Type B pancreatic cell (in vitro differentiated cells): ENCODE data around the gene BUB1B. TPM values are rescaled to one million over a fixed set of nuclear protein-coding genes. Genes with fewer than 3 reads are reported as not detected.

ENCODE experiments used
- DNase-seq: peaks from one replicate; pipeline ENCODE4 v3.0.0; 2021; ENCODE audit warnings: mixed read lengths; ENCODE audit not compliant: unreplicated experiment; ENCODE audit errors: extremely low spot score
- H3K27ac Mint-ChIP-seq: 2 replicates; pipeline ENCODE4 v1.8.0; 2021; ENCODE audit warnings: mild to moderate bottlenecking, mixed read lengths
- H3K27me3 Mint-ChIP-seq: 2 replicates; pipeline ENCODE4 v1.8.0; 2021; ENCODE audit warnings: mixed read lengths
- H3K36me3 Mint-ChIP-seq: 2 replicates; pipeline ENCODE4 v1.8.0; 2021; ENCODE audit warnings: mixed read lengths
- H3K4me1 Mint-ChIP-seq: one replicate; pipeline ENCODE4 v1.8.0; 2021; ENCODE audit warnings: mixed read lengths; ENCODE audit not compliant: unreplicated experiment
- H3K4me3 Mint-ChIP-seq: 2 replicates; pipeline ENCODE4 v1.8.0; 2021; ENCODE audit warnings: mild to moderate bottlenecking, mixed read lengths
- H3K9me3 Mint-ChIP-seq: 2 replicates; pipeline ENCODE4 v1.8.0; 2021; ENCODE audit warnings: mixed read lengths
- total RNA-seq: library from RNA; stranded (reverse); gene quantifications from 2 replicates; pipeline ENCODE4 v1.2.1, GENCODE V29; 2021; ENCODE audit warnings: low replicate concordance
- TF ChIP-seq, protein P1 (sequence below): fragments of 200-600 bp; sonication (generic); conservative IDR thresholded peaks from 2 replicates; pipeline ENCODE4 v1.5.0; 2021; ENCODE audit warnings: antibody characterized with exemption, mild to moderate bottlenecking

The BUB1B gene
- total RNA-seq, 1 donor from 2014 or later, result 69.5 TPM

DNA sequence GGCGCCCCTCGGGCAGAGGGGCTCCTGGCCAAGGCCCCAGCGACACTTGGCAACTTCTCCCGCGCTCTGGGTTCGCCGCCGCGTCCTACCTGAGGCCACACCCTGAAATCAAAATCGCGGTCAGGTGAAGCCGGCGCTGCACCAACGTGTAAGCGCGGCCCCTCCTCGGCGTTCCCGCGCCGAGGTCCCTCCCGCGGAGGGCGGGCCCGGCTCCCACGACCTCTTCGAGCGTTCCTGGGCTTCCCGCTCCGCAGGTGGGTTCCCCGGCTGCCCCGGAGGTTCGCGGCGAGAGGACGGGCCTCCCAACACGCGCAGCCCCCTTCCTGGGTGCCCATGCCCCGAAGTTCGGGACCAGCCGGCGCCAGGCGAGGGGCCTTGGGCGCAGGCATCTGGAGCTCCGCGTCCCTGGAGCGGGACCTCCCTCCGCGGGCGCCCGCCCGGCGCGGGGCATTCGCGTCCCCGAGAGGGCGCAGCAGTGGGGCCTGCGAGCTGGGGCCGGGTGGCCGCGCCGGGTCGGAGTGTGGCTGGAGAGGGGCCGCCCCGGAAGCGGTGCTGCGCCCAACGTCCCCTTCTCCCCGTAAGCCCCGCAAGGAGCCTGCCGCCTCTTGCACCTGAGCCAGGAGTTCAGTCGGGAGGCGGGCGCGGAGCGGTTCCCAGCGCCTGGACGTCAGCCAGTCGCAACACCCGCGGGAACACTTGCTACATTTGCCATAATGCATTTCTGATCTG is 91.7 kb downstream of the BUB1B start:
- Mint-ChIP-seq H3K4me1 (peaks cover 14% of the 10 kb centered on the region), H3K27me3 (peaks cover 48% of the 10 kb centered on the region), H3K36me3 (no peaks in the 10 kb centered on the region), H3K9me3 (no peaks in the 10 kb centered on the region), H3K4me3 (peak overlapping the region; percentile 92), H3K27ac (peak overlapping the region; percentile 82)
- TF ChIP-seq, protein P1, sequence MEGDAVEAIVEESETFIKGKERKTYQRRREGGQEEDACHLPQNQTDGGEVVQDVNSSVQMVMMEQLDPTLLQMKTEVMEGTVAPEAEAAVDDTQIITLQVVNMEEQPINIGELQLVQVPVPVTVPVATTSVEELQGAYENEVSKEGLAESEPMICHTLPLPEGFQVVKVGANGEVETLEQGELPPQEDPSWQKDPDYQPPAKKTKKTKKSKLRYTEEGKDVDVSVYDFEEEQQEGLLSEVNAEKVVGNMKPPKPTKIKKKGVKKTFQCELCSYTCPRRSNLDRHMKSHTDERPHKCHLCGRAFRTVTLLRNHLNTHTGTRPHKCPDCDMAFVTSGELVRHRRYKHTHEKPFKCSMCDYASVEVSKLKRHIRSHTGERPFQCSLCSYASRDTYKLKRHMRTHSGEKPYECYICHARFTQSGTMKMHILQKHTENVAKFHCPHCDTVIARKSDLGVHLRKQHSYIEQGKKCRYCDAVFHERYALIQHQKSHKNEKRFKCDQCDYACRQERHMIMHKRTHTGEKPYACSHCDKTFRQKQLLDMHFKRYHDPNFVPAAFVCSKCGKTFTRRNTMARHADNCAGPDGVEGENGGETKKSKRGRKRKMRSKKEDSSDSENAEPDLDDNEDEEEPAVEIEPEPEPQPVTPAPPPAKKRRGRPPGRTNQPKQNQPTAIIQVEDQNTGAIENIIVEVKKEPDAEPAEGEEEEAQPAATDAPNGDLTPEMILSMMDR, result no peak
- no peak for DNase-seq

DNA sequence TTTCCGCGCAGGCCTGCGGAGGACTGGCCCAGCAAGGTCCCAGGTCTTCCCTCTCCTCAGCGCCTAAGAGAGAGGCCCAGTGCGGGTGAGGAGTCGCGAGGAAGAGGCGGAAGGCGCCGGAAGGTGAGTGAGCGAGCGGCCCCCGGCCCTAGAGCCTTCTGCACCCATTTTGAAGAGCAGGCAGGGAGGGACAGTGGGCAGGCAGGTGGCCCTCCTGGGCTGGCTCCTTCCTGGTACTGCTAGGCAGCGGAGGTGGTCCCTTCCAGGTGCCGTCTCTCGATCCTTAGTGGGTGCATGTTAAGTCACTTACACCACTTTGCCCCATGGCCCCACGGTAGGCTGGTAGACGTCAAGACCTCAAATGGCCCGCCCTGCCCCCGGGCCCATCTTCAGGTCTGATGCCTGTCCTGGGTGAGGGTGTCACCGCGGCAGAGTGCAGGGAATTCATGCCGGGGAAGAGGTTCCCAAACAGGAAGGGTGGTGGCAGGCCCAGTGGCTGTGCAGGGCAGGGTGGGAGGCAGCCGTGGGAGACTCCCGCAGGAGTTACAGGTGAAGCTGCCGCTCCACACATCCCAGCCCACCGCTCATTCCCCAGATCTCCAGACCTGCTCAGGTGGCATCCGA is 92.4 kb downstream of the BUB1B start:
- DNase-seq, result no peak
- Mint-ChIP-seq H3K36me3 (no peaks in the 10 kb centered on the region), H3K4me3 (peak overlapping the region; percentile 92), H3K9me3 (no peaks in the 10 kb centered on the region), H3K27me3 (peaks cover 48% of the 10 kb centered on the region), H3K27ac (peak overlapping the region; percentile 82), H3K4me1 (peaks cover 14% of the 10 kb centered on the region)
- TF ChIP-seq, protein P1, result no peak

DNA sequence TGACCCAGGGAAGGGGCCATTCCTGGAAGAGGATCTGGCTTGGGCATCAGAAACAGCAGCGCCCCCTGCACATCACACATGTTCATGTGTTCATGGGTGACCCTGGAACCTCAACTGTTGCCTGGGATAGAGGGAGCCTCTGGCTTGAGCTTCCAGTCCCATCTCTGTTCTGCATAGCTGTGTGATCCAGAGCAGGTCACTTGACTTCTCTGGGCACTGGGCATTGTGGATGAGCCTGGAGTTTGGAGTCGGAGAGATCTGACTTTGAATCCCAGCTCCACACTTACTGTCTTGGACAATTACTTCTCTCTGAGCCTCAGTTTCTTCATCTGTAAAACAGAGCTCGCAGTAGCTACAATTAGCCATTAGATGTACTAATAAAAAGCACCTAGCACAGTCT is 93.6 kb downstream of the BUB1B start:
- H3K4me1 Mint-ChIP-seq, result peaks cover 21% of the 10 kb centered on the region
- no peak overlapping the region for H3K27ac Mint-ChIP-seq
- H3K36me3 Mint-ChIP-seq, result no peaks in the 10 kb centered on the region
- peak overlapping the region; percentile 78 for H3K4me3 Mint-ChIP-seq
- H3K9me3 Mint-ChIP-seq, result no peaks in the 10 kb centered on the region
- TF ChIP-seq, protein P1, result no peak
- DNase-seq, result no peak
- H3K27me3 Mint-ChIP-seq, result peaks cover 45% of the 10 kb centered on the region

DNA sequence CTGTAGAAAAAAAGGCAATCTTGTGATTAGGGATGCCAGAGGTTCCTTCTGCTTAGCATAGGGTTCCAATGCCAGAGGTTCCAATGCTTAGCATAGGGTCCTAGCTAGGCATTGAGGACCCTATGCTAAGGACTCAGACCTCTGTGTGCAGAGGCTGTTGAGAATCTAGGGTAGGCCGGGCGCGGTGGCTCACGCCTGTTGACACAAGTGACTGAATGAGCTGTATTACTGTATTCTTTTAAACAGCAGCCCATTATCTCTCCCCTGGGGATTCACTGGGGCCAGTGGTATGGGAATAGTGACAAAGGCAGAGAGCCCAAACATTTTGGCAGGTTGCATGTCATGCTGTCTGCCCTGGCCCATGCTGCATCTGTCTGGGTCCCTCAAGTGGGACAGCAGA is 94.2 kb downstream of the BUB1B start:
- no peak overlapping the region for H3K27ac Mint-ChIP-seq
- no peak for DNase-seq
- no peak overlapping the region for H3K4me3 Mint-ChIP-seq
- H3K4me1 Mint-ChIP-seq, result peaks cover 21% of the 10 kb centered on the region
- H3K27me3 Mint-ChIP-seq, result peaks cover 40% of the 10 kb centered on the region
- H3K9me3 Mint-ChIP-seq, result no peaks in the 10 kb centered on the region
- H3K36me3 Mint-ChIP-seq, result no peaks in the 10 kb centered on the region
- TF ChIP-seq, protein P1, result no peak

DNA sequence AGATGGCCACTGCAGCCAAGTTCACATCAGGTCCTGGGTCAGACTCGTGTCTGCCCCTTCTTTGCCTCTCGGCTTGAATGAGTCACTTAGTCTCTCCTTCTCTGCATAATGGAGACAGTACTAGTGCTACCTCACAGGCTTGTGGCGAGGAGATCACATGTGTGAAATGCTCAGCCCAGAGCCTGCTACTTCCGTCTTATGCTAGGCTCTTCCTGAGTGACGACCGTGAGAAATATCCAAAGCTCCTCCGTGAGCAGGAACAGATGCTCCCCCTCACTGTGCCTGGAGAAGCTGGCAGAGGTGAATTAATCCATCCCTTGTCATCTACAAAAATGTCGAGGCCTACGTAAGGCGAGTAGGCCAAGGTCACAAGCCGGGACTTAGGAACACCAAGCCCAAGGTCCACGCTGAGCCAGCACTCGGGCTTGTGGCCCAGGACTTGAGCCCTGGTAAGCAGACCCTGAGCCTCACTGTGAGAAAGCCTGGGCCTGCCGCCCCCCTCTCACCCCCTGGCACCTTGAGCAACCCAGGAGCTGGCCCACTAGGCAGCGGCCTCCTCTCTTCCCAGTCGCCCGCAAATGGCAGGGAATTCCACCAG is 95.9 kb downstream of the BUB1B start:
- Mint-ChIP-seq H3K27ac (no peak overlapping the region), H3K36me3 (no peaks in the 10 kb centered on the region), H3K4me1 (peaks cover 21% of the 10 kb centered on the region), H3K9me3 (no peaks in the 10 kb centered on the region), H3K27me3 (peaks cover 26% of the 10 kb centered on the region), H3K4me3 (no peak overlapping the region)
- TF ChIP-seq, protein P1, result no peak
- DNase-seq, result no peak
